Cardiac fibroblast (primary cell): ENCODE measurements around the gene CACHD1.
"Not testable (repeated sequence)": the region's sequence is repeated elsewhere in the genome, so short reads cannot be mapped to it uniquely, and the experiment has no call there.

ENCODE experiments used
- DNase-seq, 2 donors: peaks; one replicate each; pipeline versions ENCODE4 v3.0.0 to v3.0.0-alpha.2; 2010; ENCODE audit warnings: low read depth in 2 of 2
- H3K4me3 ChIP-seq, 2 donors: replicated peaks in 1 of 2; 1 replicate in 1 of 2; 2 replicates in 1 of 2; pipeline ENCODE4 v1.5.1; 2011; ENCODE audit warnings: low read depth in 2 of 2, low read length in 2 of 2, mild to moderate bottlenecking in 2 of 2, moderate library complexity in 1 of 2
- TF ChIP-seq, protein P1 (sequence below): IDR thresholded peaks from one replicate; pipeline ENCODE4 v1.5.1; 2011; ENCODE audit warnings: low read depth, mild to moderate bottlenecking, low read length, inconsistent platforms

The CACHD1 gene

DNA sequence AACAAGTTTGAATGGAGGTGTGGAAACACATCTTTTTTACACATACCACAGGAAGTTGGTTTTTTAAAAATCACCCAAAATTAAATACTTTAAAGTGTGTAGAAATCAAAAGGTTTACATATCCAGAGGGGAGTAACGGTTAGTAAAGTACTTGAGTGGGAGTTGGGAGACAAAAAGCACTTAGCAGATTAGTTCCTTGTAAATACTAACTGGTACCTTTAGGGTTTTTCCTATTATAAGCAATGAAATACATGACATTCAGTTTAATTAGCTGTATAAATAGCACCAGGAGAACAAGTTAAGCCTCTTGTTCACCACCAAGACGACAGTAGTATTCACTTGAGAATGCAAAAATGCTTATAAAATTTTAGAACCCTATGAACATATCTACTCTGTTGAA, 251.2 kb downstream of the CACHD1 start:
- DNase-seq, result no peak
- TF ChIP-seq, protein P1, sequence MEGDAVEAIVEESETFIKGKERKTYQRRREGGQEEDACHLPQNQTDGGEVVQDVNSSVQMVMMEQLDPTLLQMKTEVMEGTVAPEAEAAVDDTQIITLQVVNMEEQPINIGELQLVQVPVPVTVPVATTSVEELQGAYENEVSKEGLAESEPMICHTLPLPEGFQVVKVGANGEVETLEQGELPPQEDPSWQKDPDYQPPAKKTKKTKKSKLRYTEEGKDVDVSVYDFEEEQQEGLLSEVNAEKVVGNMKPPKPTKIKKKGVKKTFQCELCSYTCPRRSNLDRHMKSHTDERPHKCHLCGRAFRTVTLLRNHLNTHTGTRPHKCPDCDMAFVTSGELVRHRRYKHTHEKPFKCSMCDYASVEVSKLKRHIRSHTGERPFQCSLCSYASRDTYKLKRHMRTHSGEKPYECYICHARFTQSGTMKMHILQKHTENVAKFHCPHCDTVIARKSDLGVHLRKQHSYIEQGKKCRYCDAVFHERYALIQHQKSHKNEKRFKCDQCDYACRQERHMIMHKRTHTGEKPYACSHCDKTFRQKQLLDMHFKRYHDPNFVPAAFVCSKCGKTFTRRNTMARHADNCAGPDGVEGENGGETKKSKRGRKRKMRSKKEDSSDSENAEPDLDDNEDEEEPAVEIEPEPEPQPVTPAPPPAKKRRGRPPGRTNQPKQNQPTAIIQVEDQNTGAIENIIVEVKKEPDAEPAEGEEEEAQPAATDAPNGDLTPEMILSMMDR, result no peak
- H3K4me3 ChIP-seq, result no peak overlapping the region

DNA sequence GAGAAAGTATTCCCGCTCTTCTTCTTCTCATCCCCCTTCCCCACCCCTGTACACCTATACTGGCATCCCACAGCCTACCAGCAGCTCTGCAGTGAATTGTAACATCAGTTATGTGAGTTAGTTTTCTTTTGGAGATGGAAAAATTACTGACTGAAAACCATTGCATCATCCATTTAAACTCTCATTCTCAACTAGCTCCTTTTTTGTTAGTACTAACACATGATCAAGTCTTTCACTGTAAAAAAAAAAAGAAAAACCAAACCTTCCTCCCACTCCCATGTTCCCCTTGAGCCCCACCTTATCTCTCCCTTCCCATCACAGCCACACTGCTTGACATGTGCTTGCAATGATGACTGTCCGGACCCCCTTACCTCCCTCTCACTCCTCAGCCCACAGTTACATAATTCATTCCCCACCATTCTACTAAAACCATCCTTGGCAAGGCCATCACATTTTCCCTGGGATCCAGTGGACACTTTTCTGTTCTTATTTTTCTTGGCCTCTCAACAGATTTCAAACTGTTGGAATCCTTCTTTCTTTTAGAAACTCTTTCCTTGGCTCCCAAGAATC, 251.7 kb downstream of the CACHD1 start:
- TF ChIP-seq, protein P1, result no peak
- DNase-seq, result no peak
- no peak overlapping the region for H3K4me3 ChIP-seq

DNA sequence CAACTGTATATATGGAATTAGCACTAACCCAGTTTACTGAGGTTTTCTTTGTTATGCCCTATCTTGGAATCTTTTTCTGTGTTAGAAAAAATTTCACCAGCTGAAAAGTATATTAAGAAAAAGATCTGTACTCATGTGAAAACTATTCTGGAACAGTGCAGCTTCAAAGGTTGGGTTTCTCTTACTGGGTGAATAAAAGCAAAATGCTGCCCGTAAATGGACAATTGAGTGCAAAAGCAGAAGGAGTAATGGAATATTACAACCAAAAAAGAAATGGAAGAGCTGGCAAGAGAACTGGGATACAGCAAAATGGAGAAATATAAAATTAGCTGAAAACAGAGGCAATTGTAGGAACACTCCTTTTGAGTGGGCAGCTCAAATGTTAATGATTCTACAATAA, 257.9 kb downstream of the CACHD1 start:
- DNase-seq, result no peak
- TF ChIP-seq, protein P1, result no peak
- no peak overlapping the region for H3K4me3 ChIP-seq

DNA sequence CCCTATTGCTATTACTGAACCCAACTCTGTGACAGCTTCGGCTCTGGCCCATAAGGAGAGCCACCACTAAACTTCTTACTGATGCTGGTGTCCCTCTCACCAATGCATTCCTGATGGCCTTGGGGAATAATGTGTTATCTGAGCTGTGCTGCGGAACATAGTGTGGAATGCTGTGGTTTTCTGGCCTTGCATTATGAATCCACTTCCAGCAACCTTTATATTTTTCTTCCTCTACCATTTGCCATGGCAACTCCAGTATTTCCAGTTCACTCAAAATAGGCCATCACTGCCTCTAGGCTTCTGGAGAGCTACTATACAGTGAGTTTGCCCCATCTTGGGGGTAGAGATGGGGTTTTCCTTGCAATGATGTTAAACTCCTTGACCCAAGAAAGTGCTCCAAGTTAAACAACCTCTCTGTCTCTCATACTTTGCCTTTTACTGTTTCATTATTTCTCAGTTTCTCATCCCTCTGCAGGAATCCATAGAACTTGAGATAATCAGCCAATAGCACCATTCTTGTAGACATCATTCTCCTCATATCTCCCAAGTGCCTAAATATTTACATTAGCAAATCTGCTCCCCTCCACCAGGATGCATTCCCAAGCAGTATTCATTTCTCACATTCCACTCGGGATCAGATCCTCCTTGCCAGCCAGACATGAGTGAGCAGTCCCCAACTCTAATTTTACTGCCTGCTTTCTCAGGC, 263.8 kb downstream of the CACHD1 start:
- DNase-seq, result peak; percentile 41 to 51
- H3K4me3 ChIP-seq, result no peak overlapping the region
- TF ChIP-seq, protein P1, result no peak

DNA sequence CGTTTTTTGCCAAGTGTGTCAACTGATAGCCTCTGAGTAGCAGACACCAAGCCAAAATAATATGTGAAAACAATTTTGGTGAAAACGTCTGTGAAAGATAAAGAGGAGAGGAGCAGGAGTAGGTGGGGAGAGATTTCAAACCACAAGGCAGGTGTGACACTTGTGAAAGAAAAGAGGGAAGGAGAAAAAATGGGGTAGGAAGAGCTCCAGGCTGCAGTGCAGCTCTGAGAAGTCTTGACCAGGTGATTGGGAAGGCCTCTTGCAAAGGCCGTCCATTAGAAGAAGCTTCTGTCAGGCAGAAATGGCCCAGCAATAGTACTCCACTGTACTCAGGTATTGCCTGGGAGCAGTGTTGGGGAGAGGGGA, 264.3 kb downstream of the CACHD1 start:
- no peak overlapping the region for H3K4me3 ChIP-seq
- TF ChIP-seq, protein P1, result no peak
- no peak for DNase-seq

DNA sequence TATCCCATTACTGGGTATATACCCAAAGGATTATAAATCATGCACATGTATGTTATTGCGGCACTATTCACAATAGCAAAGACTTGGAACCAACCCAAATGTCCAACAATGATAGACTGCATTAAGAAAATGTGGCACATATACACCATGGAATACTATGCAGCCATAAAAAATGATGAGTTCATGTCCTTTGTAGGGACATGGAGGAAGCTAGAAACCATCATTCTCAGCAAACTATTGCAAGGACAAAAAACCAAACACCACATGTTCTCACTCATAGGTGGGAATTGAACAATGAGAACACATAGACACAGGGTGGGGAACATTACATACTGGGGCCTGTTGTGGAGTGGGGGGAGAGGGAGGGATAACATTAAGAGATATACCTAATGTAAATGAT, 270.8 kb downstream of the CACHD1 start:
- not testable (repeated sequence) for H3K4me3 ChIP-seq, DNase-seq
